IPS-18c (cell line): ENCODE measurements around the gene CRYGN.
A peak's percentile ranks its signal among the peaks of the same experiment; 100 is the strongest.

Experiments used
- H3K4me3 ChIP-seq: 2 replicates; pipeline ENCODE4 v1.7.0; 2013; ENCODE audit warnings: low read depth, mild to moderate bottlenecking, low read length, moderate library complexity; ENCODE audit not compliant: insufficient read depth
- H3K9me3 ChIP-seq: one replicate; pipeline ENCODE4 v1.6.1; 2013; ENCODE audit warnings: mild to moderate bottlenecking, low read length, moderate library complexity; ENCODE audit not compliant: control insufficient read depth, insufficient read depth

The CRYGN gene

GRCh38 chr7:151462306-151462779 lies 22.4 kb upstream of the CRYGN start:
- peaks cover 2% of the 10 kb centered on the region for H3K9me3 ChIP-seq
- H3K4me3 ChIP-seq, result no peak overlapping the region

DNA sequence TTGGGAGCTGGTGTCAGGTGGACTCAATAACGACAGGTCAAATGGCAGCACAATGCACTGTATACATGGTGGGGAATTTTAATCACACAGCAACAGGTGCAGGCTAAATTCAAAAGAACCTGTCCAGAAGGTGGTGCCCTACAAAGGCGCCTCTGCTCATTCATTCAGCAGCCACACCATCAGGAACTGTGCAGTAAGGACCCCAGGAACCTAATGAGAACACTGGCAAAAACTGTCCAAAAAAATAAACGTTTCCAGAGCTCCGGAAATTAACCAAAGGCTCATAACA lies 21.9 kb upstream of the CRYGN start:
- peaks cover 2% of the 10 kb centered on the region for H3K9me3 ChIP-seq

DNA sequence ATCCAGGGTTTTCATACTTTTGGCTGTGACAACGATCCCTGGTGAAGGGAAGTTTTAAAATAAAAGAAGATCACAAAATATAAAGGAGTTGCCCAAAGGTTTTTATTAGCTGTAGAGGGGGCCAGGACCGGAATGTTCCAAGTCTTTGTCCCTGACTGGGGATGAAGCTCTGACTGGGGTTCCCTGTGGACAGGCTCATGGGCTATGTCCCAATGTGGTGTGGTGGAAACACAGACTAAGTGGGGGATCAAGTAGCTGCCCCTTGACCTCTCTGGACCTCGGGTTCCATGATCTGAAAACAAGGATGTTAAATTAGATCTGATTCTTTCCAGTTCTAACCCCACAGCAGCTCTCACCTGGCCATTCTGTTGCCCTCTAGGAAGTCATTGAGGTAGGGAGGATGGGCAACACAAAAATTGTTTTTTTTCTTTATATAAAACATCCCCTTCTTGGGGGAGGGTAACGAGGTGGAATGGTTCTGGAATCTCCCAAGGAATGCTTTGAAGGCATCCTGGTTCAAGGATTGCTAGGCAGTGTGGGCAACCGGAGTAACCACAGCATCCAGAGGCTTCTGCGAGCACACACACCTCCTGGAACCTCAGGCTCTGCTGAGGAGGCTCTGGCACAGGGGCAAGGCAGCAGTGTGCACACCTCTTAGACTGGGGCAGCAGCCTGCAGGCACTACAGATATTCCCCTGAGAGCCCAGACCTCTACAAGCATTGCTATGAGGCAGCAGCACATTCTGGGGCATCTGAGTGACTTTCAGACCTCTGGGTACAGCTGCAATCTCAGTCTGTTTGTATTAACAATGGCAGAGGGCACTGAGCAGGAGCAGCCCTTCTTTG lies 21.4 kb upstream of the CRYGN start:
- no peak overlapping the region for H3K4me3 ChIP-seq

More for the DNA sequence above, 21.9 kb upstream of the CRYGN start:
- H3K4me3 ChIP-seq, result no peak overlapping the region

DNA sequence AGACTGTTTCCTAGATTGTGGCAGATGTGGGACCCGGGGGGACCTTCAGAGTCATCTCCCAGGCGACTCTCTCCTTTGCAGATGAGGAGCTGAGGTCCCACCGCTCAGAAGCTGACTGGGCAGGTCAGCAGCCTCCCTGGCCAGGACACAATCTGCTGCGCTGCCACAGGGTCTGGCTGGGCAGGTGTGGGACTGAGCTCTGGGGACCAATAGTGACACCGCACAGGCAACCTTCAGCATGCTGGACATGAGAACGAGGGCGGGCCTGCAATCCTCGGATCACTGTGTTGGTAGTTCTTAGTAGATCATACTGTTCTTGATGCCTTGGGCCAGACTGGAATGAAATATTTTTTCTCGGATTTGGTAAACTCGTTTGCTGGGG lies 20.5 kb upstream of the CRYGN start:
- H3K4me3 ChIP-seq, result no peak overlapping the region; the same call in 1 of the 2 replicates
- H3K9me3 ChIP-seq, result peaks cover 2% of the 10 kb centered on the region

More for the DNA sequence above, 21.4 kb upstream of the CRYGN start:
- peaks cover 2% of the 10 kb centered on the region for H3K9me3 ChIP-seq

- H3K4me3 ChIP-seq, result peak overlapping the region; percentile 11; the same call in 1 of the 2 replicates
- H3K9me3 ChIP-seq, result peaks cover 2% of the 10 kb centered on the region
Measured at GRCh38 chr7:151459726-151460473, 20.0 kb upstream of the CRYGN start.

- peak overlapping the region; percentile 24; the same call in 1 of the 2 replicates for H3K4me3 ChIP-seq
- H3K9me3 ChIP-seq, result peaks cover 2% of the 10 kb centered on the region
Measured at GRCh38 chr7:151457534-151457933, 17.6 kb upstream of the CRYGN start.

DNA sequence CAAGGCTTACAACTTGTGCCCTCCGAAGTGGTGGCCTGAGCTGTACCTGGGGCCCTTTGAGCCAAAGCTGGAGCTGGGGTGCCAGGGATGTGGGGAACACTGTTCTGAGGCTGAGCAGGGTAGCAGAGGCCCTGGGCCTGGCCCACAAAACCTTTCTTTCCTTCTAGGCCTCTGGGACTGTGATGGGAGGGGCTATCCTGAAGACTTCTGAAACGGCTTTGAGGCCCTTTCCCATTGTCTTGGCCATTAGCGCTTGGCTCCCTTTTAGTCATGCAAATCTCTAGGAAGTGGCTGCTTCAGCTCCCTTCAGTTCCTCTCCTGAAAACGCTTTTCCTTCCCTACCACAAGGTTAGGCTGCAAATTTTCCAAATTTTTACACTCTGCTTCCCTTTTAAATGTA lies 16.8 kb upstream of the CRYGN start:
- Histone ChIP-seq H3K4me3 (no peak overlapping the region), H3K9me3 (peaks cover 2% of the 10 kb centered on the region)

GRCh38 chr7:151456276-151456675 lies 16.3 kb upstream of the CRYGN start:
- Histone ChIP-seq H3K9me3 (peaks cover 2% of the 10 kb centered on the region), H3K4me3 (no peak overlapping the region)

DNA sequence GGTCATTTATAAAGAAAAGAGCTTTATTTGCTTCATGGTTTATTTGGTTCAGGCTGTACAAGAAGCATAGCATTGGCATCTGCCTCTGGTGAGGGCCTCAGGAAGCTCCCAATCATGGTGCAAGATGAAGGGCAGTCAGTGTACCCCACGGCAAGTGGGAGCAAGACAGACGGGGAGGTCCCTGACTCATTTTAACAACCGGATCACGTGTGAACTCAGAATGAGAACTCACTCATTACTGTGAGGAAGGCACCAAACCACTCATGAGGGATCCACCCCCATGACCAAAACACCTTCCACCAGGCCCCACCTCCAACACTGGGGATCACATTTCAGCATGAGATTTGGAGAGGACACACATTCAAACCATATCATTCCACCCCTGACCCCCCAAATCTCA lies 15.7 kb upstream of the CRYGN start:
- no peak overlapping the region for H3K4me3 ChIP-seq
- peaks cover 2% of the 10 kb centered on the region for H3K9me3 ChIP-seq

GRCh38 chr7:151454932-151455530 lies 15.1 kb upstream of the CRYGN start:
- peaks cover 2% of the 10 kb centered on the region for H3K9me3 ChIP-seq
- no peak overlapping the region for H3K4me3 ChIP-seq

DNA sequence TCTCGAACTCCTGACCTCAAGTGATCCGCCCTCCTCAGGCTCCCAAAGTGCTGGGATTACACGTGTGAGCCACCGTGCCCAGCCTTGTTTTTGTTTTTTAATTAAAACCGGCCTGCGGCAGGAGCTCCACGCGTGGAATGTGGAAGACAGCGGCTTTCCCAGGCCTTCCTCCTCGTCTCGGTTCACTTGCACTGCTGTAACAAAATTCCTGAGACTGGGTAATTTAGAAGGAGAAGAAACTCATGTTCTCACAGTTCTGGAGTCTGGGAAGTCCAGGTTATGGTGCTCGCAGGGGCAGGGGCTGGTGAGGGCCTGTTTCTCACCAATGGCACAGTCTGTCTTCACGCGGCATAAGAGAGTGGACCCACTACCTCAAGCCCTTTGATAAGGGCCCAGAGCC lies 14.4 kb upstream of the CRYGN start:
- H3K9me3 ChIP-seq, result peaks cover 2% of the 10 kb centered on the region
- H3K4me3 ChIP-seq, result no peak overlapping the region

DNA sequence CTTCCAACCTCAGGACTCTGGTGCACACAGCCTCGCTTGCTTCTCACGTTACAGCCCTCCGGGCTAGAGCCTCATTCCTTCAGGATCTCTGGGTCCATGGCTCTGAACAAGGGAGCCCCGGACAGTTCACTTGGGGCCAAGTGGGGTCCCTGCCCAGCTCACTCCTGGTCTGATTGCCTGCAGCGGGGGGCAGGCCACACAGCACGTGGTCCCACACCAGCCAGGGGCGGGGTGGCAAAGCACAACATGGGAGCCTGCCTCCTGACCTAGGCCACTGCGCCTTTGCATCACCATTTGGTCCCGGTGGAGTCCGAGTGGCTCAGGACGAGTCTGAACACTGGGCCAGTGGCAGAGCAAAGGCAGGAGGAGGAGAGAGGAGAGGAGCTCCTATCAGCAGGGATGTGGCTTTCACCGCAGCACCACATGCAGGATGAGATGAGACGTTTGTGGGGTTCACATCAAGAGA lies 13.4 kb upstream of the CRYGN start:
- Histone ChIP-seq H3K4me3 (no peak overlapping the region), H3K9me3 (peaks cover 2% of the 10 kb centered on the region)

DNA sequence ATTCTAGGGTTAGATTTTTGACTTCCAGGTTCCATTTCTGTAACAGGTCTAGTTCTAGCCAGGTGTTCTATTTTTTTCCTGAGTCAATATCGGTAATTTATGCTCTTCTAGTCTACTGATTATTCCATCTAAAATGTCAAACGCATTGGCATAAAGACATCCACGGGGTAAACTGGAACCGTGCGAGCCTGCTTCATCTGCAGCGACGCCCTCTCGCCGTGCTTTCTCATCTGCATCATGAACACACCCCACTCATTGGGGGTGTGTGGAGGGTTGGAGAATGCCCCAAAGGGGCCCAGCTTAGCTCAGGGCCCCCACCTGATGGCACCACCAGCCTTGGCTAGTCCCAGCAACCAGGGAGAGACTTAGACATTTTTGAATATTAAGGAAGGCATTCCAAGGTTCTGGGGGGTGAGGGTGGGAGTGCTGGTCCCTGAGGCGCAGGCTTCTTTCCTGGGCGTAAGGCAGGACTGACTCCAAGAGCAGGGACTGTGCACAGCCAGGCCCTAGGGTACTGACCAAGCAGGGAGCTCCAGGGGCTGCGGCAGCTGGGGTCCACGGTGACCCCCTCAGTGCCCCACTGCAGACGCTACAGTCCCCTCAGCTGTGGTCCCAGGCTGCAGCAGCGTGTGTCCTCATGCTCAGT lies 12.9 kb upstream of the CRYGN start:
- no peak overlapping the region for H3K4me3 ChIP-seq

GRCh38 chr7:151451626-151452571 lies 12.0 kb upstream of the CRYGN start:
- H3K9me3 ChIP-seq, result no peaks in the 10 kb centered on the region
- no peak overlapping the region for H3K4me3 ChIP-seq

More for the DNA sequence above, 12.9 kb upstream of the CRYGN start:
- H3K9me3 ChIP-seq, result peaks cover 1% of the 10 kb centered on the region

- Histone ChIP-seq H3K9me3 (no peaks in the 10 kb centered on the region), H3K4me3 (no peak overlapping the region)
Measured at GRCh38 chr7:151451156-151451555, 11.2 kb upstream of the CRYGN start.

- Histone ChIP-seq H3K9me3 (no peaks in the 10 kb centered on the region), H3K4me3 (no peak overlapping the region)
Measured at GRCh38 chr7:151449990-151450389, 10.0 kb upstream of the CRYGN start.
